HTR-8/SVneo (cell line): ENCODE measurements around the gene SMYD3.

ENCODE experiments used
- DNase-seq: peaks from one replicate; pipeline ENCODE4 v3.0.0; 2011; ENCODE audit warnings: low spot score, mixed read lengths; ENCODE audit not compliant: insufficient read length
- FAIRE-seq: peaks from 2 replicates; lab custom pipeline; 2011; peaks lifted over from hg19 to GRCh38; lab: Jason Lieb, UNC

Gene SMYD3

GRCh38 chr1:246517391-246517790, 10.3 kb upstream of the SMYD3 start:
- no peak for FAIRE-seq

GRCh38 chr1:246516126-246516525, 9.0 kb upstream of the SMYD3 start:
- FAIRE-seq (no peak), DNase-seq (no peak)

More at GRCh38 chr1:246517391-246517790, 10.3 kb upstream of the SMYD3 start:
- no peak for DNase-seq

GRCh38 chr1:246515390-246516005, 8.4 kb upstream of the SMYD3 start:
- DNase-seq: no peak
- FAIRE-seq: no peak

GRCh38 chr1:246513619-246514343, 6.7 kb upstream of the SMYD3 start:
- no peak for DNase-seq
- peak; percentile 31 for FAIRE-seq

GRCh38 chr1:246513041-246513440, 6.0 kb upstream of the SMYD3 start:
- FAIRE-seq (no peak), DNase-seq (no peak)

GRCh38 chr1:246512635-246513034, 5.6 kb upstream of the SMYD3 start:
- no peak for FAIRE-seq
- no peak for DNase-seq

GRCh38 chr1:246512230-246512629, 5.2 kb upstream of the SMYD3 start:
- no peak for DNase-seq
- no peak for FAIRE-seq

- no peak for FAIRE-seq
- DNase-seq: no peak
Measured at GRCh38 chr1:246511203-246511602, 4.1 kb upstream of the SMYD3 start.

GRCh38 chr1:246510147-246511030, 3.3 kb upstream of the SMYD3 start:
- no peak for FAIRE-seq

GRCh38 chr1:246508897-246509688, 2.0 kb upstream of the SMYD3 start:
- DNase-seq: no peak
- peak; percentile 26 for FAIRE-seq

More at GRCh38 chr1:246510147-246511030, 3.3 kb upstream of the SMYD3 start:
- DNase-seq: no peak

- DNase-seq: no peak
- FAIRE-seq: no peak
Measured at GRCh38 chr1:246506367-246506673, 759 bp downstream of the SMYD3 start.

GRCh38 chr1:246503341-246503740, 3.7 kb downstream of the SMYD3 start:
- DNase-seq (peak; percentile 44), FAIRE-seq (no peak)

- DNase-seq (no peak), FAIRE-seq (no peak)
Measured at GRCh38 chr1:246497331-246497915, 9.7 kb downstream of the SMYD3 start.

- DNase-seq (peak; percentile 81), FAIRE-seq (peak; percentile 16)
Measured at GRCh38 chr1:246492611-246493245, 14.4 kb downstream of the SMYD3 start.

GRCh38 chr1:246491551-246492053, 15.5 kb downstream of the SMYD3 start:
- DNase-seq (no peak), FAIRE-seq (no peak)

GRCh38 chr1:246488674-246489073, 18.4 kb downstream of the SMYD3 start:
- FAIRE-seq: no peak
- no peak for DNase-seq

GRCh38 chr1:246483569-246483933, 23.5 kb downstream of the SMYD3 start:
- FAIRE-seq: no peak

GRCh38 chr1:246482805-246483568, 24.1 kb downstream of the SMYD3 start:
- DNase-seq (no peak), FAIRE-seq (no peak)

More at GRCh38 chr1:246483569-246483933, 23.5 kb downstream of the SMYD3 start:
- DNase-seq: no peak
